Measurements from ENCODE around the gene RPP25L. TPM values are rescaled to one million over a fixed set of nuclear protein-coding genes. Genes with fewer than 3 reads are reported as not detected.
A peak's percentile ranks its signal among the peaks of the same experiment; 100 is the strongest.

RPP25L gene
- total RNA-seq, 3 donors from 2014 or later = 28.5 to 37.9 (median 36.4) TPM

GRCh38 chr9:34570376-34570775 is 41.5 kb downstream of the RPP25L start:
- no peak for DNase-seq (ENCODE audit: low spot score in 2 of 2)
- intact Hi-C loops (cut with DNase I; ENCODE audit: low total_unique reads) = no loop called here
- Histone ChIP-seq H3K9me3 (no peaks in the 10 kb centered on the region), H3K36me3 (no peaks in the 10 kb centered on the region), H3K27me3 (no peaks in the 10 kb centered on the region), H3K4me1 (no peaks in the 10 kb centered on the region), H3K27ac (peak overlapping the region in 1 of 2 donors; percentile 25), H3K4me3 (no peak overlapping the region)
- TF ChIP-seq POLR2AphosphoS5 (IDR thresholded peaks at IDR 0.05) (no peak), POLR2A (IDR thresholded peaks at IDR 0.05) (no peak), CTCF (IDR thresholded peaks at IDR 0.05) (no peak)

GRCh38 chr9:34568774-34569173 is 43.1 kb downstream of the RPP25L start:
- Histone ChIP-seq H3K4me3 (no peak overlapping the region), H3K4me1 (no peaks in the 10 kb centered on the region), H3K27ac (no peak overlapping the region), H3K27me3 (no peaks in the 10 kb centered on the region), H3K36me3 (no peaks in the 10 kb centered on the region), H3K9me3 (no peaks in the 10 kb centered on the region)
- no peak for TF ChIP-seq POLR2A (IDR thresholded peaks at IDR 0.05)
- TF ChIP-seq POLR2AphosphoS5 (IDR thresholded peaks at IDR 0.05) = no peak
- no peak for TF ChIP-seq CTCF (IDR thresholded peaks at IDR 0.05)
- DNase-seq (ENCODE audit: low spot score in 2 of 2) = no peak
- intact Hi-C loops (cut with DNase I; ENCODE audit: low total_unique reads) = no loop called here

GRCh38 chr9:34568133-34568532 is 43.8 kb downstream of the RPP25L start:
- no peaks in the 10 kb centered on the region for H3K36me3 ChIP-seq
- no peak overlapping the region for H3K4me3 ChIP-seq
- no peaks in the 10 kb centered on the region for H3K9me3 ChIP-seq
- no peak overlapping the region for H3K27ac ChIP-seq
- DNase-seq (ENCODE audit: low spot score in 2 of 2) = no peak
- H3K27me3 ChIP-seq = no peaks in the 10 kb centered on the region
- intact Hi-C loops (cut with DNase I; ENCODE audit: low total_unique reads) = no loop called here
- TF ChIP-seq CTCF (IDR thresholded peaks at IDR 0.05) (no peak), POLR2AphosphoS5 (IDR thresholded peaks at IDR 0.05) (no peak), POLR2A (IDR thresholded peaks at IDR 0.05) (no peak)
- no peaks in the 10 kb centered on the region for H3K4me1 ChIP-seq

- intact Hi-C loops (cut with DNase I; ENCODE audit: low total_unique reads) = no loop called here
- Histone ChIP-seq H3K27ac (no peak overlapping the region), H3K4me1 (no peaks in the 10 kb centered on the region), H3K36me3 (no peaks in the 10 kb centered on the region), H3K9me3 (no peaks in the 10 kb centered on the region), H3K4me3 (no peak overlapping the region), H3K27me3 (no peaks in the 10 kb centered on the region)
- no peak for DNase-seq (ENCODE audit: low spot score in 2 of 2)
- TF ChIP-seq CTCF (IDR thresholded peaks at IDR 0.05) = no peak
- no peak for TF ChIP-seq POLR2A (IDR thresholded peaks at IDR 0.05)
- TF ChIP-seq POLR2AphosphoS5 (IDR thresholded peaks at IDR 0.05) = no peak
These were observed 44.9 kb downstream of the RPP25L start for GRCh38 chr9:34566972-34567371.

GRCh38 chr9:34566322-34566721 is 45.6 kb downstream of the RPP25L start:
- intact Hi-C loops (cut with DNase I; ENCODE audit: low total_unique reads) = no loop called here
- Histone ChIP-seq H3K4me3 (no peak overlapping the region), H3K27ac (no peak overlapping the region), H3K27me3 (no peaks in the 10 kb centered on the region), H3K9me3 (no peaks in the 10 kb centered on the region), H3K36me3 (no peaks in the 10 kb centered on the region), H3K4me1 (no peaks in the 10 kb centered on the region)
- no peak for TF ChIP-seq POLR2AphosphoS5 (IDR thresholded peaks at IDR 0.05)
- TF ChIP-seq POLR2A (IDR thresholded peaks at IDR 0.05) = no peak
- no peak for TF ChIP-seq CTCF (IDR thresholded peaks at IDR 0.05)
- DNase-seq (ENCODE audit: low spot score in 2 of 2) = no peak

Data from breast epithelium (tissue), 4 donors.